GM18951 (cell line): ENCODE data around the gene TSPYL4.
A peak's percentile ranks its signal among the peaks of the same experiment; 100 is the strongest.
"Not testable (repeated sequence)": the region's sequence is repeated elsewhere in the genome, so short reads cannot be mapped to it uniquely, and the experiment has no call there.

Source experiments
- POLR2A ChIP-seq: IDR thresholded peaks from 4 replicates; pipeline ENCODE4 v1.6.1; 2011; ENCODE audit warnings: mild to moderate bottlenecking; ENCODE audit not compliant: insufficient read length, insufficient read depth; ENCODE audit errors: extremely low read depth
- in situ Hi-C: fragments of 300-500 bp; cut with MboI; formaldehyde crosslinking; loops from one replicate; pipeline ENCODE4 v1.12.0; 2022; ENCODE audit warnings: low sequenced_read_pairs, mixed read lengths, inconsistent platforms; ENCODE audit not compliant: unreplicated experiment

The TSPYL4 gene

DNA sequence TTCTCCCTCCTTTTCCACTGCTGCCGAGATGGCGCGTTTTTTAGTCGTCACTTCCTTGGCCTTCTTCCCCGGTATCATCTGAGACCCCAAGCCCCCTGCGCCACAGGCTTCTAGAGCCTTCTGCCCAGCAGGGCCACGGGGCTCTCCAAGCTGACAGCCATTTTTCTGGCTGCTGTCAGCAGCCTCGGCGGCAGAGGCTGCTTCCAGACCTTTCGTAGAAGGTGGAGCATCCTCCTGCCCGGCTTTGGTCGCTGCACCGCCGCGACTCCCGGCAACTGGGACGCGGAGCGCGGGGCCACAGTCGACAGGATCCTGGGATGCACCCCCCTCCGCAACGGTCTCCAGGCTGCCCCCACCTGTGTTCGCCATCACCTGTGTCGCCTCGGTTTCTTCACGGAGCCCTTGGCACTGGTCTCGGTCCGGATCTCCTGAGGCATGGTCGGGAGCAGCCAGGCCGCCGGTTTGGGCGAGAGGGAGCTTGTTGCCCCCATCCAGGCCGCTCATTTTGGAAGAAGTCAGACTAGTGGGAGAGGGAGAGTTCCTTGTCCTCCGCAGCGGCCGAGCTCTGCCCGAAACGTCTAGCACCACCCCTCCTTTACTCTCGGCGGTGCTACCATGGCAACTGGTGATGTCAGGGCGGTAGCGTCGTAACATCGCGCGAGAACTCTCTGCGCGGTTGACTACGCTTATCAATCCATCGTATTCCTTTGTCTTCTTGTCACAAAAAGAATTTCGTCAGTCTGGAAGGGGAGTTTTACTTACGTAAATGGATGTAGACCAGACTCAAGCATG is at the start of gene TSPYL4:
TSS of gene TSPYL4 (minus strand) at position 571 of the 792 bp plus-strand sequence. CDS start at position 504, 67 bp downstream.
- in situ Hi-C loops: loop anchor here (25.0 kb wide), 1 partner anchor 409 kb away; the partner anchor contains the start of gene ZUP1
- peak; percentile 65 for TF ChIP-seq POLR2A

DNA sequence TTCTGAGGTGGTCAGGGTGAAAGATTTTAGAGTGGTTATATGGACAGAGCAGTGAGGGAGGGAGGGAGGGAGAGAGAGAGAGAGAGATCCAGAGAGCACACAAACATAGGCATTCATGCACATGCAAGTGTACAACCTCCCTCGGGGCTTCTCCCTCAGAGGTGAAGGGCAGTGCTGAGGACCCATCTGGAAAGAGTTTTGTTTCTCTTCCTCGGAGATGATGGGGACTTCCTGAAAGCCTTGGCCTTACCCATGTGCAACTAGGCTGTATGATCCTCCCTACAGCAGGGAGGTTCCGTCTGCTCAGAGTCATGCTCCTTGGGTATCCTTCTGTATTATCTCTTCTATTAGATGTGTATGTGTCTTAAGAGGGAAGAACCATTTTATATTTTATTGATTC is 47.2 kb upstream of the TSPYL4 start:
- TF ChIP-seq POLR2A: no peak
- in situ Hi-C loops: no loop called here

DNA sequence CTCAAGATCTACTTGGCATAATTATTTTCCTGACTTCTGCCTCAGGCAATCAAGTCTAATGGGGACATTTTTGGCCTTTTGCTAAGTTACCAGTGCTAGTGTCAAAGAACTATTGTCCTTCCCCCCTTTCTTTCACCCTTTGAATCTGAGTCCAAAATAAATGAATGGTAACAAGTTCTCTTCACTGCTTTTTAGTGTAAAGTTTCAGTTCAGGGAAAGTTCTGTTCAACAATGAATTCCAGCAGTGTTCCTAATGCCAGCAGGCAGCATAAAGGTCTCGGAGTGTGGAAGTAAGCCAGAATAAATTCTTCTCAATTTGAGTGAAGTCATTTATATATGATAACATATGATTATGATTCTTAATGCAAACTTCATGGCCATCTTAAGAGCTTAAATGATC is 46.7 kb upstream of the TSPYL4 start:
- no peak for TF ChIP-seq POLR2A
- in situ Hi-C loops: no loop called here

DNA sequence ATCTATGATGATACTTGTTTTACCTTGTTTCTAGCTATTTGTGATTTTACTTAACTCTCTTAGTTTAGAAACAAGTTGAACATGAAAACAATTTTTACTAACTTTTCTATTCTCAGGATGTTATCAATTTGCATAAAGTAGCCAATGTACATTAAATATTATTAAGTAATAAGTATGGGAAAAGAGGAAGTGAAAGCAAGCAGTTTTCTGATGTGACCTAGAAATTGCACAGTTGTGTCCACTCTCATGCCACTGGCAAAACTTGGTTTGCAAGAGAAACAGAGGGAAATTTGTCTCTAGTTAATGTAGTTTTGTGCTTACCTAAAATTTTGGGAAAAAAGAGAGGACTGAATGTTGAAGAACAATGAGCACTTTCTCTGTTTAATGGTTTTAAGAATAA is 45.1 kb upstream of the TSPYL4 start:
- in situ Hi-C loops: loop anchor here (10.0 kb wide), 1 partner anchor 236 kb away; no protein-coding TSS in a partner anchor
- TF ChIP-seq POLR2A: no peak

DNA sequence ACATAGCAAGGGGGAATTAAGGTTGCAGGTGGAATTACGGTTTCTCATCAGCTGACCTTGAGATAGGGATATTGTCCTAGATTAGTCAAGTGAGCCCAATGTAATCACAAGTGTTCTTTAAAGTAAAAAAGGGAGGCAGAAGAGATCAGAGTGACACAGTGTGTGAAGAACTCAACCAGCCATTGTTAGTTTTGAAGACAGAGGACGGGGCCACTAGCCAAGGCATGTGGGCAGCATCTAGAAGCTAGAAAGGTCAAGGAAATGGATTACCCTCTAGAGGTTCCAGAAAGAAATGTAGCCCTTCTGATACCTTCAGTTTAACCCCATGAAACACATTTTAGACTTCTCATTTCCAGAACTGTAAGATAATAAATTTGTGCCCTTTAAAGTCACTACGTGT is 44.4 kb upstream of the TSPYL4 start:
- in situ Hi-C loops: loop anchor here (10.0 kb wide), 1 partner anchor 237 kb away; no protein-coding TSS in a partner anchor
- TF ChIP-seq POLR2A: no peak

DNA sequence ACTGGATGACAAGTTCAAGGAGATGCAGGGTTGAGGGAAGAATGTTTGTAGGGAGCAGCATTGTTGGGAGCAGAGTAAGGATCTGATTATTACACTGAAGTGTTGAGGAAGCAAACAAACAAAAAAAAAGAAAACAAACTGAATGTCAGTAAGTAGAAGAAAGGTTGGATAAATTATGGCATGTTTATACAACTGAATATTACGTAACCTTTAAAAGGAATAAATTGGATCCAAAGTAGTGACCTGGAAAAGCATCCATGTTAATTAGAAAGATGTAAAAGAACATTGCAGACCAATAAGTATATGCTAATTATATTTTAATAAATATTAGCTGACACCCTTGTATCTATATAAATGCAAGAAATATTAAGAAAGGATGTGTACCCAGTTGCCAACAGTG is 38.7 kb upstream of the TSPYL4 start:
- TF ChIP-seq POLR2A: no peak
- in situ Hi-C loops: loop anchor here (10.0 kb wide), 1 partner anchor 242 kb away; no protein-coding TSS in a partner anchor

DNA sequence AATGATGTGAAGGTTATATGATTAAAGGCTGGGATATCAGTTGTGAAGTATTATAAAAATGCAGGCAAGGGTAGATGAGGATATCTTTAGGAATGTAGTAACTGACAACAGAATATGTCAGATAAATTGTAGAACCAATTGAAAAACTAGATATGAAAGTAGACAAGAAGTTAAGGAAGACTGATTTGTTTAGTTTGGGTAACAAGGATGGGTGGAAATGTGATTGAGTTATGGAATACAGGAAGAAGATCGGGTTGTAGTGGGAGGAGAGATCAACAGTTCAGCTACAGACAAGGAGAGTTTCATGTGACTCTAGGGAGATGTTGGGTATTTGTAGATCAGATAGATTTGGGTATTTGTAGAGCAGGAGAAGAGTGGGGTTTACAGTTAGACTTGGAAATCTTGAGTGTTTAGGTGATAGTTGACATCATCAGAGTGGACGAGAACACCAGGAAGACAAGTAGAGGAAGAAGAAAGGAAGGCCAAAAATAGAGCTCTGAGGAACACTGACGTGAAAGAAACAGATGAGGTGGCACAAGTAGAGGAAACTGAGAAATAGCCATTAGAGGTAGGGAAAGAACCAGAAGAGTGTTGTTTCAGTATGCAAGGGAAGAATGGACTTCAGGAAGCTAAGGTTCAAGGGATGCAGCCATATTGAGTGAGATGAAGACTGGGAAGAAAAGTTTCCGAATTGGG is 38.0 kb upstream of the TSPYL4 start:
- in situ Hi-C loops: loop anchor here (10.0 kb wide), 1 partner anchor 243 kb away; no protein-coding TSS in a partner anchor
- TF ChIP-seq POLR2A: no peak

DNA sequence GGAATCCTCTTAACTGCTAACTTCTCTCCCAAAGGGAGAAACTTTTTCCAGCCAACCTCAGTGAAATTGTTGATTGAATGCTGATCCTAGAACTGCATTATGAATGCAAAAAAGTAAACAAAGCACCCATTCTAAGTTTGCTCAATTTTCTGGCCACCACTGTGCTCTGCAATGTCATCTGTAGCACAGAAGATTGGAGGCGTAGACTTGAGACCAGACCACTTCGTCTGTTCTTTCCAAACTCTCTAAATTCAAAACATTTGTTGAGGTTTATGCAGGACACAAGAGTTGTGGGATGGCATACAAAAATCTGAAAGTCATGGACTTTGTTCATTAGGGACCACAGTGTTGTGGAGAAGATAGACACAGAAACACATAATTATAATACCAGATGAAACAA is 36.9 kb upstream of the TSPYL4 start:
- no peak for TF ChIP-seq POLR2A
- in situ Hi-C loops: loop anchor here (10.0 kb wide), 1 partner anchor 244 kb away; no protein-coding TSS in a partner anchor

DNA sequence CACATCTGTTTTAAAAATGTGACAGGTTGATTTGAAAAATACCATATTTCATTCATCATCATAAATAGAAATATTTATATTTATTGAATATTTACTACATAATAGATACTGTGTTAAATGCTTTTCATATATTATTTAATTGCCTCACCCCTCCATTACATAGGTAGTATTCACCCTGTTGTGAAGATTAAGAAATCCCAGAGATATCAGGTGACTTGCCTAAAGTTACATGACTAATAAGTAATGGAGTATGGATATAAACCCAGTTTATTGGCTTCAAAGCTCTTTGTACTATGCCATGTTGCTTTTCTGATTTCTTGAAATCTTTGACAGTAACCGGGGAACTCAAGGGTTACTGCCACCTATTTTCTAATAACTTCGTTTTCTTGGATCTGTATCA is 36.0 kb upstream of the TSPYL4 start:
- in situ Hi-C loops: loop anchor here (10.0 kb wide), 1 partner anchor 245 kb away; no protein-coding TSS in a partner anchor
- no peak for TF ChIP-seq POLR2A

DNA sequence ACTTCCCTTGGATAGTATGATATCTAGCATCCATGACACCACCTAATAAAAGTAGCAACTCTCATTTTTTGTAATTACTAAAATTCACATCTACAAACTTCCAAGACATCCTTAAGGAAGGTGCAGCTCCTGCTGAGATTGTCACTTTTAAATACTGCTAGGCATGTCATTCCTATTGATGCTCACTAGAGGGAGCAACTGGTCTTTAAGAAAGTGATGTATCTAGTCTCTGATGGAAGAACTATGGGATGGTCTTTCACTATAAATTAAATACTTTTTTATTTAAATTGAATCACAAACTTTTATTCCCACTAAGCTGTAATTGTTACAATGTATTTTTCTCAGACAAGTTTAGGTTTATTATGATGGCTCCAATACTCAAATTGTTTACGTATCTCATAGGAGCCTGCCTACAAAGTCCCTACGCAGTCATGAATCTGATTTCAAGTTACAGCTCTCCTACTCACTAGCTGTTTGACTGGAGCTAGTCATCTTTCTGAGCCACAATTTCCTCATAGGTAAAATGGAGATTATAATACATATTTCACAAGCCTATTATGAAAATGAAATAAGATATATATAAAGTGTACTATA is 33.9 kb upstream of the TSPYL4 start:
- in situ Hi-C loops: no loop called here
- no peak for TF ChIP-seq POLR2A

DNA sequence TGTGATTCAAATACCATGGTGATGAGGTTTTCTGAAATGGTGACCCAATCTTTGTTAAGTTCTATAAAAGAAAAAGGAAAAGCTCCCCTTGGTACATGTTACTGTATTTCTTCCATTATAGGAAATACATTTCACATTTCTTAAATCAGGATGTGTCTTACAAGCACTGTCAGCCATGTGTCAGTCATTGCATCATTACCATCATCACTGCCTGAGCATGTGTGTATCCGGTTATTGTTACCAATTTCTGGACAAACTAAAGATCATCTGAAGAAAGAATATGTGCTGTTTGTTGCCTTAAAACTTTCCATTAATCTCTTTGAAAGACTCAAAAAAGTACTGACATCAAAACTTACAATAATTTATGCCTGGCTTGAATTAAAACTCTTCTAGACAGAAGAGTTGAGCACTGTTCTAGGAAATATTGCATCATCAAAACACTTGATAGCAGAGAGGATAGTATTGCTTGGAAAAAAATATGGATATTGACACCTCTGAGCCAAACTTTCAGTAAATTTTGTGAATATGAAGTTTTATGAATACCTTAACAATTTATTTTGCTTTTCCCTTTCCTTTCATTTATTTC is 33.0 kb upstream of the TSPYL4 start:
- in situ Hi-C loops: no loop called here
- TF ChIP-seq POLR2A: no peak

DNA sequence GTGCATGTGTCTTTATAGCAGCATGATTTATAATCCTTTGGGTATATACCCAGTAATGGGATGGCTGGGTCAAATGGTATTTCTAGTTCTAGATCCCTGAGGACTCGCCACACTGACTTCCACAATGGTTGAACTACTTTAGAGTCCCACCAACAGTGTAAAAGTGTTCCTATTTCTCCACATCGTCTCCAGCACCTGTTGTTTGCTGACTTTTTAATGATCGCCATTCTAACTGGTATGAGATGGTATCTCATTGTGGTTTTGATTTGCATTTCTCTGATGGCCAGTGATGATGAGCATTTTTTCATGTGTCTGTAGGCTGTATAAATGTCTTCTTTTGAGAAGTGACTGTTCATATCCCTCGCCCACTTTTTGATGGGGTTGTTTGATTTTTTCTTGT is 31.1 kb upstream of the TSPYL4 start:
- in situ Hi-C loops: not testable (repeated sequence)

DNA sequence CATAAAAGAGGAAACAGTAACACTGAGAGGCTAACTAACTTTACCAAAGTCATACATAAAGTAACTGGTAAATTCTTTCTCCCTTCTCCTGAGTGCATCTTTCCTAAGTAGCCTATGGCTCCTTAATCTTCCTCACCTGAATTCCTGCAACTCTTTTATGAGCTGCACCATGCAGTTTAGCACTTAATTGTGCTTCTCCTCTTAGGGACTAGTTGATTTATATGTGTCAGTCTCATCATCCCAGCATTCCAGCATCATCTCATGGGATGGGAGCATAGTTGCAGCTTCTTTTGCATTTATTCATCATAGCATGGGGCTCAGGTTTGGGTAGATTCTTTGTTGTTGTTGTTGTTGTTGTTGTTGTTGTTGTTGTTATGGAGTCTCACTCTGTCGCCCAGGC is 29.3 kb upstream of the TSPYL4 start:
- in situ Hi-C loops: no loop called here
- TF ChIP-seq POLR2A: no peak
